ENCODE measurements around the gene TCF7L2.
"Not testable (repeated sequence)": the region's sequence is repeated elsewhere in the genome, so short reads cannot be mapped to it uniquely, and the experiment has no call there.

The TCF7L2 gene

GRCh38 chr10:113047963-113048781, 98.1 kb downstream of the TCF7L2 start:
- DNase-seq = no peak

- no peak for DNase-seq
Observed at GRCh38 chr10:113049881-113050280, 99.8 kb downstream of the TCF7L2 start.

- no peak for DNase-seq
Observed at GRCh38 chr10:113052076-113052830, 102.2 kb downstream of the TCF7L2 start.

- DNase-seq = no peak
Observed at GRCh38 chr10:113053091-113053490, 103.0 kb downstream of the TCF7L2 start.

- no peak for DNase-seq
Observed at GRCh38 chr10:113053881-113054280, 103.8 kb downstream of the TCF7L2 start.

- DNase-seq = no peak
Observed at GRCh38 chr10:113055458-113055857, 105.4 kb downstream of the TCF7L2 start.

- DNase-seq = no peak
Observed at GRCh38 chr10:113056030-113056429, 106.0 kb downstream of the TCF7L2 start.

- no peak for DNase-seq
Observed at GRCh38 chr10:113056441-113057021, 106.5 kb downstream of the TCF7L2 start.

DNA sequence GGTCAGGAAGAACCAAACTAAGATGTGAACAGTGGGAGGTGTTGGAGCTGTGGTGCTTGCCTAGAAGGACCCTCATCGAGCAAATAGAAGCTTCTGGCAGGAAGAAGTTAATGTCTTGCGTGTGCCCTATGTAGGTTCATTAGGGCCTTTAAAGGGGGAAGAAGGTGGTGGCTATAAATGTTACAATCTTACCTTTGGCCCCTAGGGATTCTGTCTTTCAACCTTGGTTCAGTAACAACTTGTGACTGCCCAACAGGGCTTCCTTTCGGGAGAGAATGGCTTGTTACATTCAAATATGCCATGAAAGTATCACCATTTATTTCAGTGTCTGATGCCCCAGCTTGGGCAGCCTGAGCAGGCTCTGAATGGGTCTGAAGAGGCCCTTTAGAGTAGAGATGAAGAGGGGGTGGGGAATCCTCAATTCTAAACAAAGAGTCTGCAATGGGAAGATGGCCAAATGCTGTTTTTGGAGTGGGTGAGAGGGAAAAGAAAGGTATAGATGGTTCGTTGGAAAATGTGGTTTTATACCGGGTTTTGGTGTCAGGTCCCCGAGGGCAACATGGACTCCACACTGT, 108.0 kb downstream of the TCF7L2 start:
- DNase-seq = no peak

DNA sequence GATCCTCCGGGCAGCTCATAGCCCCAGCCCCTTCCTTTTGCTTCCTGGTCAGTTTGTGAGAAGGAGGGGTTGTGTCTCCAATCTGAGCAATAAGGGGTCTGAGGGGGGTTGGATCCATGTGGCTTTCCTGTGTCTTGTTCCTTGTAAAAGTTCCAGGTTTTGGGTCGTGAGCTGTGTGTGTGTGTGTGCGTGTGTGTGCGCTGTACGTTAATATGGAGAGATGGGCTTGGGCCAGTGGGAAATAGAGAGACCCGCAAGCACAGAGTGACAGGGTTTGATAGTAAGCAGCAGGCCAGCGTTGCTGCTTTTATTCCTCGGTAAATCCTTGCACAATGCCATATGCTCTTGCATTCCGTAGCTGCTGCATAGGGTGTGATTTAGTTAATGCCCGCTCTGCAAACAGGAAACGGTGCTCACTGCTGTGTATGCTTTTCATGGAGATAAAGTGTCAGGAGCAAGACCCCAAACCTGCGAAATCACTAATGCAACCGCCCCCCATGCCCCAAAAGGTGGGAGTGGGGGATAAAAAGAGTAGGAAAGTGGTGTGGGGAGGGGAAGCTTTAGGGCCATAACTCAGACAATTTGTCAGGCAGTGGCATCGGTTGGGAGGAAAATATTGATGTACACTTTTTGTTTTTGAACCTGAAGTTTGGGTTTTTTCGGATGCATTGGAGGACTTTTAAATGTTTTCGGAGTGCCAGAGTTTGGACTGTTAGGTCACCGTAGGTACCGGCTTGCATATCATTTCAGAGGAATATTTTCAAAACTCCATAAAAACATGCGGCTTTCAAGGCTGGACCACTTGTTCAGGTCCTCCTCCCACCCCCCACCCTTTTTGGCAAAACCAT, 108.7 kb downstream of the TCF7L2 start:
- DNase-seq = no peak

- DNase-seq = no peak
Observed at GRCh38 chr10:113059371-113059780, 109.3 kb downstream of the TCF7L2 start.

DNA sequence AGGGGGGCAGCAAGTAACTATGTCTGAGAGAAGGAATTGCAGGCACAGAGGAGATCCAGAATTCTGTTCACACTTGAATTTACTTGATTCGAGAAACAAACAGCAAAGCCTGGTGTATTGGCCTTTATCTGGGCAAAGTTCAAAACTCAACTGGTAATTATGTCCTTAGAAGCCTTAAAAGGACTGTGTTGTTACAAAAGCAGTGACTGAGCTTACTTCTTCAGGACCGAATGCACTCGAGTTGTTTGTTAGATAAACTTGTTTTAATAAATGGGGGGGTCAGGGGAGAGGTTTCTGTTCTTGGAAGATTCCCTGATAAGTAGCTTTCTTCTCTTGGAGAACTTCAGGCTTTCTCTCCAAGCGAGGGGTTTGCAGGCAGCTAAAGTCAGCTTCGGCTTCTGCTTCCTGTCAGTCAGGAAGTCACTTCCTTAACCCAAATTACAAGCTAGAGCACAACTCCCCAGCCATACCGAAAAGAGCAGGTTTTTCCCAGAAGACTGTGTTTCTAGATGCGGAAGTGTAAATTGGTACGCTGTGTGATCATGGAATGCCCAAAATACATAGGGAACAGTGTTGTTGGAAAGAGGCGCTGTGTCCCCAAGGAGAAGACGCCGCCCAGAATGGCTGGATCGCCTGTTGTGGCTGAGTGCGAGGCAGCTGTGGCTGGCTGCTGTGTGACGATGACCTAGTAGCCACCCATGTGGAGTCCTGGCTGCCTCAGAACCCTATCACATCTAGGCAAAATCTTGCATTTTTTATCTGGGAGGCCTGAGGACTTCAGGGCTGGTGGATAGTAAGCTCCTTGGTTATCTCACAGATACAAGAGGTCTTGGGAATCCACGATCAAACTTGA, 110.4 kb downstream of the TCF7L2 start:
- DNase-seq = peak; percentile 3

DNA sequence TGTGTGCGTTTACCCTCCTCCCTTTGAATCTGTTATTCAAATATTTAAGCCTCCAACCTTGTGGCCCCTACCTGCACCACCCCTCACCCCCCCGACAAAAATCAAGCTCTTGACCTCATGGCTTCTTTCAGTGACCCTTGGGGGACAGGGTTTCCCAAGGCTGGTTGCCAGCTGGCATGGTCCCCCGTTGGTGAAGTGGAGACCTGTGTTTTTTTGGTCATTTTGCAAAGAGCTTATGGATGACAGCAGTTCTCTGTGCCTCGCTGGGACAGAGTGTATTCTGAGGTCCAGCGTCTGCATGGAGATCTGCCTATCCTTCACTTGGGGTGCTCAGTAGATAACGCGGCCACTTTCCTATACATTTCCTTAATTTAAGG, 111.0 kb downstream of the TCF7L2 start:
- no peak for DNase-seq

GRCh38 chr10:113061557-113061956, 111.5 kb downstream of the TCF7L2 start:
- DNase-seq = no peak

GRCh38 chr10:113063043-113063967, 113.3 kb downstream of the TCF7L2 start:
- DNase-seq = no peak

DNA sequence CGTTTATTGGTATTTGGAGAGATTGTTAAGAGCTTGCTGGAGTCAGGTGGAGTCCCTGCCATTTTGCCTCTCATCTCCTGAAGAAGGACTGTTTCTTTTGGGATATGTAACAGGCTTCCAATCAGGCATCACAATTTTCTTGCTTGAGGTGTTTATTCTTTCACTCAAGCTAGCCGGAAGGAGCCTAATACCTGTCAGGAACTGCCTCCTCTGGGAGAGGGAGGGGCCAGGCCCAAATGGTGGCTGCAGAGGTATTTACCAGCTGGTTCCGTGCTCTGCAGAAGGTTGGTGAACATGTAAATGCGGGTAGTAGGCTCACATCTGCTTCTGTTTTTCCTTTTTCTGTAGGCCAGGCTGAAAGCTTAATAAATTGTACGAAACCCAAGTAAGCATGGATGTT, 114.0 kb downstream of the TCF7L2 start:
- no peak for DNase-seq

DNA sequence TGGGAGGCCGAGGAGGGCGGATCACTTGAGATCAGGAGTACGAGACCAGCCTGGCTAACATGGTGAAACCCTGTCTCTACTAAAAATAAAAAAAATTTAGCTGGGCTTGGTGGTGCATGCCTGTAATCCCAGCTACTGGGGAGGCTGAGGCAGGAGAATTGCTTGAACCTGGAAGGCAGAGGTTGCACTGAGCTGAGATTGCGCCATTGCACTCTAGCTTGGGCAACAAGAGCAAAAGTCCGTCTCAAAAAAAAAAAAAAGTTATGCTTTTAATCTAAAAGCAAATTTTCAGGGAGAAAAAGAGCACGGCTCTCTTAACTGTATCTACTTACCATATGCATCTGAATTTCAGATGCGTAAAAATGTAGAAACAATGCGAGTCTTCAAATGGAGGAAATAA, 116.1 kb downstream of the TCF7L2 start:
- not testable (repeated sequence) for DNase-seq

DNA sequence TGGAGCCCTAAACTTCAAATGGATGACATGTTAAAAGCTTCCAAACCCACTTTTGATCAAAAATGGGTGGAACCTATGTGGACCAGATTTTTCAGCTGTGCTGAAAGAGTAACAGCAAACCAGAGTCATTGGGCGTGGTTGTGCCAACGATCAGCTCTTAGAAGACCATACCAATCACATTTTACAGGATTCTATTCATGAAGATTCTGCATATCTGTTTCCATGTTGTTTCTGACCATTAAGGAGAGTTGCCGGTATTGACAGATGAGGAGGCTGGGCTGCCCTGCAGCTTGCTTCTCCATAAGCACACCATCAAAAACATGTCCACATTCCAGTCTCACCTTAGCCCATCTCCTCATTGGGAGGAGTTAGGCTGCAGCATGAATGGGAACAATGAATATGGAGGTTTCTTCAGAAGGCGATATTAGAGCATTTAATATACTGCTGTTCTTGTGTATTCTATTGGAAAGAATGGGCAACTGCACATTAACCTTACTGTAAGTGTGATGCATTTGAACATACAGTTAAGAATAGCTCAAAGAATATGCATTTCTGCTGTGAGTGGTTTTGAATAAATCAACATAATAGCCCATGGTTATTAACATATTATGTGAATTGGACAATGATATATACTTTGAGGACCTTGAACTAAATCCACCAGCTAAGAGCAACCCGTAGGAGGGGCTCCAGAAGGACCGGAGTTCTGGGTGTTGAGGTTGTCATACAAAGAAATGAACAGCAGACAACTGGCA, 116.7 kb downstream of the TCF7L2 start:
- no peak for DNase-seq

DNA sequence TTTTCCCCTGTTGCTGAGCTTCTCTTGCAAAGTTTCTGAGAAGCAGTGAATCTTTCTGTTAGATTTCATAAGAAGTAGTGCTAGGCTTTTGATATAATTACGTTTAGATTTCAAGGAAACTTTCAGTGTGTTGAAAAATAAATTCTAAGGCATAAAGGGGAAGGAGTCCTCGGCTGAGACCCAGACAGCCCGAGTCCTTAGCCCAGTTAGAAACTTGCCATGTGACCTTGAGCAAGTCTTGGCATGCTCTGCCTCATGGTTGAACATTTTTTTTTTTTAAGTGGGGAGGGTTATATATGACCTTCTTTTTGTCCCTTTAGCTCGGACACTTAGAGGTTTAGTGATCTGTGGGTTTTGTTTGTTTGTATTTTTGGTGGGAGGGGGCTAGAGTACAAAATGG, 117.5 kb downstream of the TCF7L2 start:
- DNase-seq = no peak

Data from stimulated activated CD4-positive, alpha-beta T cell treated with anti-CD3 and anti-CD28 coated beads, Interleukin-15, amount 100 ng/mL, for 24 hours (primary cell).